NCI-H1417 treated with DMSO at 0.1 percent for 48 hours (cell line): ENCODE results near the gene RASIP1.

Source experiments
- DNase-seq: peaks from one replicate; lab custom pipeline; 2025; lab: John Stamatoyannopoulos, UW

Gene RASIP1

DNA sequence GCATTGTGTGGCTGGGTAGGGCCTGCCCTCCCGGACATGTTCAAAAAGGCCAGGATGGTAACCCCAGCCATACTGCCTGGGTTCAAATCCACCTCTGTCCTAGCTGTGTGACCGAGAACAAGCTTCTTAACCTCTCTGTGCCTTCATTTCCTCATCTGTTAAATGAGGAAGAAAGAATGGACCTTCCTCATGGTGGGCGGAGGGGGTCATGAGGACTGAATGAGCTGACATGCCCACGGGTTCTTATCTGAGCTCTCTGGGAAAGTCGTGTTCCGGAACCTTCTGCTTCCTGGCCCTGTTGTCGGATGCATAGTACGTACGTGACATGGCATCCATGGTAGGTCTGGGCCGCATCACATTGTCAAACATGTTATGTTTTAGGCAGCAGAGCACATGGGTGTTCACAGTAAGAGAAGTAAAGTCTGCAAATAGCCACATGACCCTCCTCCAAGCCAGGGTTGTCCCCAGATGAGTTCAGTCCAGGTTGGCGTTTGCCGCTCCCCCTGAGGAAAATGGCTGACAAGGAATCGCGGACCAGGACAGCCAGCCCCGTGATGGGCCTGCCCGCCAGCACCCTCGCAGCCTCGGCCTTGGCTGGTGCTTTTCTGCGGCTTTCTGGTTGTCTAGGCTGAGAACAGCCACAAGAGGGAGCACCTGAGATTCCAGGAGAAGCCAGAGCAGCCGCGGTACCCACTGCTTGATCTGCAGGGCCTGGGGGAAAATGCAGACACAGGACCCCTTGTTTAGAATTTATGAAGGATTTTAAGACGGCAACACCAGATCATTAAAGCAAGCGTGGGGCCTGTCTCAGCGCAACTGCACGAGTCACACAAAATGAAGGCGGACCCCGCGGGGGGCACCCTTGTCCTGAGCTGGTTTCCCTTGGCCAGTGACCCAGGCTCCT is 65.2 kb downstream of the RASIP1 start:
- DNase-seq: no peak

DNA sequence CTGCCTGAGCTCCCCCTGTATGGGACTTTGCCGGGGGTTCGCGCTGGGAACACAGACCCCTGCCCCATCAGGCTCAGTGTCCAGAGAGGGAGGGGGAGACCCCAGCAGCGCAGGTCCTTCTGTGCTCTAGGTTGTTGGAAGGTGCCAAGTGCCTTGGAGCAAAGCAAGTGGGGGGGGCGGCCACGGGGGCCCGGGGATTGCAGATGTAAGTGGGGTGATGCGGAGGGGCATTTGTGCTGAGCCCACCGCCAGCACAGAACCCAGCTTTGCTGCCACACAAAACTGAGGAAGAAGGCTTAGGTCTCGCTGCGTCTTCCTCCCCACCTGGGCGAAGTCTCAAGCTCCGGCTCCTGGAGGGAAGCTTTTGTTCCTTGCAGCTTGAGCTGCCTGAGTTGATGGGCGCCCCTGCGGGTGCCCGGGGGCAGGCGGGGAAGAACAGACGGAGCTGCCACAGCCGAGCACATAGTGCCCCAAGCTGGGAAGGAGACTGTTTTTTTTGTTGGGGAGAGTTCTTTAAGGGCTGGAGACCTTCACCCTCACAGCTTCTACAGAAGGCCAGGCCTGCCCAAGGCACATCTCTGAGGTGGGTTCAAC is 66.1 kb downstream of the RASIP1 start:
- no peak for DNase-seq

GRCh38 chr19:48673436-48674100 is 66.8 kb downstream of the RASIP1 start:
- DNase-seq: no peak

DNA sequence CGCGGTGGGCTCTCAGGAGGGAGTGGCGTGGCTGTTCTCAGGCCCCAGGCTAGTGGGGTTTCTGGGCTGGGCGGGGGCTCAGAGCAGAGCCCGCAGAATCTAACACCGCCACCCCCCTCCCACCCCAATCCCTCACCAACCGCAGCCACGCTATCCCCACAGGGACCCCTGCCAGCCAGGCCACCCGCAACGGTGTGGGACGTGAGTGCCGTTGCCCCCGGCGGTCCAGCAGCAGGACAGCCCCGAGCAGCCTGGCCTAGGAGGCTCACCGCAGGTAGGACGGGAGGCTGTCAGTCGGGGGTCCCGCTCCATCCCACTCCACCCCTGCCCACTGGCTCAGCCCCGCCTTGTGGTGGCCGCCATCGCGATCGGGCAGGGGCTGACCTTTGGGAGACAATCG is 67.4 kb downstream of the RASIP1 start, which contains the start of gene NTN5:
NTN5 (minus strand) TSS at position 24 of the 400 bp plus-strand sequence. CDS start 2,031 bp downstream, outside the sequence.
- no peak for DNase-seq

DNA sequence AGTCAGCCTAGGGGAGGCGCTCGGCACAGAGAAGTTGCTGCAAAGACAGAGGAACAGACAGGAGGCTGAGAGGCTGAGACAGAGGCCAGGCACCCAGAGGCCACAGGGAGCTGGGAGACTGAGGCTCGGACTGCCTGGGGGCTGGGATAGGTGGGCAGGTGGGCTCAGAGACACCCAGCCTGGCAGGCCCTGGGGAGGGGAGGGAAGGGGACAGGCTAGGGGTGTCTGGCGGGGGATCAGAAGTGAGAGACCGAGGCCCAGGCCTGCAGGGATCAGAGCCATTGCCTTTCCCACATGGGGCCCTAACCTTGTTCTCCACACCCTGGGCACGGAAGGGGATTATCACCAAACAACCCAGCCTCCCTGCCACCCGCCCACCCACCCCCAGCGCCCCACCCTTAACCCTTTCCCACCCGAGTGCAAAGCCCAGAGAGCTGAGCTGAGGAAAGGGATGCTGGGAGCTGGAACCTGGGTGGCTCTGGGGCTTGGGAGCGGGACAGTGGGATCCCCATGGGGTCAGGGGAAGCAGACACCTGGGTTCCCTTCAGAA is 68.9 kb downstream of the RASIP1 start:
- DNase-seq: no peak

- no peak for DNase-seq
These were observed 69.5 kb downstream of the RASIP1 start for GRCh38 chr19:48670699-48671445.
